ENCODE data around the gene VWA5A. TPM values are rescaled to one million over a fixed set of nuclear protein-coding genes. Genes with fewer than 3 reads are reported as not detected.
"Not testable (repeated sequence)": the region's sequence is repeated elsewhere in the genome, so short reads cannot be mapped to it uniquely, and the experiment has no call there.

Gene VWA5A
- total RNA-seq, 1 experiment from 2014 or later = 7.5 TPM

GRCh38 chr11:124170315-124170714 is 55.1 kb downstream of the VWA5A start:
- not testable (repeated sequence) for DNase-seq (ENCODE audit: low read depth)

GRCh38 chr11:124170801-124171586 is 55.7 kb downstream of the VWA5A start:
- no peak for DNase-seq (ENCODE audit: low read depth)

- DNase-seq (ENCODE audit: low read depth) = no peak
These were observed 56.9 kb downstream of the VWA5A start for GRCh38 chr11:124172101-124172500.

- no peak for DNase-seq (ENCODE audit: low read depth)
These were observed 57.3 kb downstream of the VWA5A start for GRCh38 chr11:124172599-124172998.

GRCh38 chr11:124174001-124174583 is 58.8 kb downstream of the VWA5A start:
- DNase-seq (ENCODE audit: low read depth) = peak; percentile 59

GRCh38 chr11:124176925-124177715 is 61.9 kb downstream of the VWA5A start:
- DNase-seq (ENCODE audit: low read depth) = no peak

GRCh38 chr11:124179310-124179709 is 64.1 kb downstream of the VWA5A start:
- DNase-seq (ENCODE audit: low read depth) = no peak

- no peak for DNase-seq (ENCODE audit: low read depth)
These were observed 67.8 kb downstream of the VWA5A start, which contains the start of gene OR10D3 for GRCh38 chr11:124183068-124183467. OR10D3 (plus strand) TSS chr11:124183345; CDS start chr11:124185270, 1,925 bp downstream.

GRCh38 chr11:124190298-124191139 is 75.3 kb downstream of the VWA5A start:
- no peak for DNase-seq (ENCODE audit: low read depth)

GRCh38 chr11:124193221-124194010 is 78.2 kb downstream of the VWA5A start:
- DNase-seq (ENCODE audit: low read depth) = no peak

- DNase-seq (ENCODE audit: low read depth) = peak; percentile 31
These were observed 79.3 kb downstream of the VWA5A start for GRCh38 chr11:124194293-124195188.

- peak; percentile 60 for DNase-seq (ENCODE audit: low read depth)
These were observed 80.0 kb downstream of the VWA5A start for GRCh38 chr11:124195189-124195734.

Other genes starting within 250 kb of the VWA5A start
- gene TMEM225, start 229.8 kb upstream of the VWA5A start, total RNA-seq (2014; rRNA removed; shearing (Covaris generic)) = not detected in 2 replicates
- not detected in 2 replicates for gene OR8D4, start 213.3 kb upstream of the VWA5A start, total RNA-seq (2014; rRNA removed; shearing (Covaris generic))
- not detected in 2 replicates for gene OR4D5, start 175.8 kb upstream of the VWA5A start, total RNA-seq (2014; rRNA removed; shearing (Covaris generic))
- not detected in 2 replicates for gene OR6T1, start 171.6 kb upstream of the VWA5A start, total RNA-seq (2014; rRNA removed; shearing (Covaris generic))
- not detected in 2 replicates for gene OR10S1, start 137.7 kb upstream of the VWA5A start, total RNA-seq (2014; rRNA removed; shearing (Covaris generic))
- gene OR10G6, start 120.3 kb upstream of the VWA5A start, total RNA-seq (2014; rRNA removed; shearing (Covaris generic)) = not detected in 2 replicates
- not detected in 2 replicates for gene OR10G4, start 102.5 kb upstream of the VWA5A start, total RNA-seq (2014; rRNA removed; shearing (Covaris generic))
- not detected in 2 replicates for gene OR10G9, start 92.4 kb upstream of the VWA5A start, total RNA-seq (2014; rRNA removed; shearing (Covaris generic))
- gene OR10G8, start 88.7 kb upstream of the VWA5A start, total RNA-seq (2014; rRNA removed; shearing (Covaris generic)) = not detected in 2 replicates
- gene OR10G7, start 74.1 kb upstream of the VWA5A start, total RNA-seq (2014; rRNA removed; shearing (Covaris generic)) = not detected in 2 replicates
- not detected in 2 replicates for gene OR10D3, start 67.9 kb downstream of the VWA5A start, total RNA-seq (2014; rRNA removed; shearing (Covaris generic))
- not detected in 2 replicates for gene OR8G1, start 125.6 kb downstream of the VWA5A start, total RNA-seq (2014; rRNA removed; shearing (Covaris generic))
- gene OR8G5, start 140.9 kb downstream of the VWA5A start, total RNA-seq (2014; rRNA removed; shearing (Covaris generic)) = not detected in 2 replicates
- not detected in 2 replicates for gene OR8D1, start 198.5 kb downstream of the VWA5A start, total RNA-seq (2014; rRNA removed; shearing (Covaris generic))
- not detected in 2 replicates for gene OR8D2, start 204.7 kb downstream of the VWA5A start, total RNA-seq (2014; rRNA removed; shearing (Covaris generic))